GM18498 (cell line): ENCODE data around the gene VSTM2L.

Experiments used
- ATAC-seq: cut with Tn5 transposase; IDR thresholded peaks from one replicate; pipeline ENCODE4 v1.9.1; 2021; ENCODE audit warnings: mild to moderate bottlenecking, moderate library complexity; ENCODE audit not compliant: unreplicated experiment

Gene VSTM2L

DNA sequence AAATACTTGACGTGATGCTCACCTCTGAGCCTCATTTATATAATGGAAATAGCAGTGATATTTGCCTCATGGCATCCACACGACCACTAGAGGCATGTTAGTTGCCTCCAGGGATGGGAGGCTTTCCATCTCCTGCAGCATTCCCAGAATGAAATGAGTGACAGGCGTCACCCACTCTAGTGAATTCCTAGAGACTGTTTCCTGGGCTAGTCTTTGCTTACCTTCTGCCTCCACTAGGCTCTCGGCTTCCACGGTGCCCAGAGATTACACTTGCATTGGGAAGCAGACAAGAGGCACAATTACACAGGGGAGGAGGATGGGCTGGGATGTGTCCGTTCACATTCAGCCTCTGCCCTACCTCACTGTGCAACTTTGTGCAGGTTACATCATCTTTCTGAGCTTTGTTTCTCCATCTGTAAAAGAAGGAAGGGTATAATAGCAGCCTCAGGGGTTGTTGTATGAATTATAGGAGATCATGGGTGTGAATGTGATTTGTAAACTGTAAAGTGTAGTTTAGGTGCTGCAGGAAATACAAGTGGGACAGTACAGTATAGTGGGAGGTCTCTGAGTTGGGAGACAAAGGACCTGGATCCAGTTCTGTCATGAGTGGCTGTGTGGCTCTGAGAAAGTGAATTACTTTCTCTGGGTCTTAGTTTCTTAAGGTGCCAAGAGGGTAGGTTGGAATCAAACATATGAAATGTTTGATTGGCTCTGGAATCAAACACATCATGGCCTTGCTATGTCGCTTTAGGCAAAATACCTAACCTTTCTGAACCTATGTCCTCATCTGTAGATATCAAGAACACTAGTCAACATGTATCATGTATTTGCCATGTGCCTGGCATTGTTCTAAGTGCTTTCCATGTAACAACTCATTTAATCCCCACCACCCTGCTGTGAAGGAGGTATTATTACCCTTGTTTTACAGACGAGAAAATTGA lies 3.6 kb upstream of the VSTM2L start:
- ATAC-seq: no peak

DNA sequence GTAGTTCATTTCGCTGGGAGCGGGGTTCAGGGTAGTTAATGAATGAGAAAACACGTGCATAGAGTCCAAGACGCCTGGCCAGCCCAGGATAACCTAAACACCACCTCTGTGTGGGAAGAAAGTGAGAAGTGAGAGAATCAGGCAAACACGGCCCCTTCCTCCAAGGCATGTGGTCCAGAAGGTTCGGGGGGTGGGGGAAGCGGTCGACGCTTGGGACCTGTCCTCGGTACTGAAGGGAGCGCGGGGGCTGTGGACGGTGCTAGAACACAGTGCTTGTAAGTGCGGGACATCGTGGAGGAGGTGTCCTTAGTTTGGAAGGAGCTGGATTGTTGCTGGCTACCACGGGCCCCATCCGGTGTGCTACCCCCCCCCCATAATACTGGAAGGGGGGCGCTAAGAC lies 1.7 kb upstream of the VSTM2L start:
- ATAC-seq: no peak

DNA sequence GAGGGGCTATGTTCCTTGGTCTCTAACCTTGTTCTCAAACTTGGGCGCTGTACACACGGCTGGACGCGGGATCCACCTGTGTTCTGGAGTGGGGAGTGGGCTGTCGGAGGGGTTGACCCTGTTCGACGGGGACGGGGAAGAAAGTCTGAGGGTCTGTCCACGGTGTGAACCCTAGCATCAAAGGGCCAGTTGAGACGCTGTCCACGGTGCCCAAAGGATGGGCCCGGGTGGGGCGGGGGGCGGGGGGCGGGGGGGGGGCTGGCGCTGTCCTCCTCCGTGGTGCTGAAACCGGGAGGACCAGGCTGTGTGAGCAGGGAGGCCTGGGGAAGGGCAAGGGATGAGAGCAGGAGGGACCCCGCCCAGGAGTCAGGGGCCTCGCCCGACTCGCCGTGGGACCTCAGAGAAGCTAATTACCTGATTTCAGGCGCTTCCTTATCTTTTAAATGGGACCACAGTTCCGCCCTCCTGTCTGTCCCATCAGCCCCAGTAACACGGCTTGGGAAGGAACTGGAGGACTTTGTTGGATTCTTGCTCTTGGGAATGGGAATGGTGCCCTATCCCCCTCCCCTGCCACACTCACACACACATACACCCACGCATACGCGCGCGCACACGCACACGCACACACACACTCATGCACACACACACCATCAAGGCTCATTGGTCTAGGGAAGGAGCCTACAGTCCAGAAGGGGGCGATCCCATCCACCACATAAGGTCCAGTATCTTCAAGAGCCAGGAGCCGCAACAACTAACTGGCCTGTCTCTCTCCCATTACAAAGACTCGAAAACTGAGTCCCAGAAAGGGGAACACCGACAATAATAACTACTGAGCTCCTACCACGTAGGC lies 1.0 kb upstream of the VSTM2L start:
- peak; percentile 65 for ATAC-seq

DNA sequence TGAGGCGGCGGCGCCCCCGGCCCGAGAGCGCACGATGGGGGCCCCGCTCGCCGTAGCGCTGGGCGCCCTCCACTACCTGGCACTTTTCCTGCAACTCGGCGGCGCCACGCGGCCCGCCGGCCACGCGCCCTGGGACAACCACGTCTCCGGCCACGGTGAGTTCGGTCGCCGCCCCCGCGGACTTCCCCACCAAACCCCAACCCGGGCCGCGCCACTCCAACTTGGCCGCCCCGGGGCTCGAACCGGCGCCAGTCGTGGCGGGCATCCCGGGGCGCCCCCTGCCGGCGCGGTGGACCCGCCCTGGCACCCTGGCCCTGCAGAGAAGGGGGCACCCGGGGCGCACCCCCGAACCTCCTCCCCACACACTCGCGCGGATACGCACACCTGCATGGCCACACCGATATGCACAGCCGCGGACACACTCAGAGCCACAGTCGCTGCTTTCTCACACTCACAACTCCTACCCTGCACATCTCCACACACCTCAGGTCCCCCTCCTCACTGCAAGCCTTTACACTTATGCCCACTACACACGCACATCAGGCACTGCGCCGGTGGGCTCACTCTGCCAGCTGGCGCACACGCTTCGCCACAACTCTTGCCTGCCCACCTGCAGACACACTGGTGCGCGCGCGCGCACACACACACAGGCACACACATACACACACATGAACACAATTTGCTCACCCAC lies 535 bp downstream of the VSTM2L start:
- no peak for ATAC-seq

DNA sequence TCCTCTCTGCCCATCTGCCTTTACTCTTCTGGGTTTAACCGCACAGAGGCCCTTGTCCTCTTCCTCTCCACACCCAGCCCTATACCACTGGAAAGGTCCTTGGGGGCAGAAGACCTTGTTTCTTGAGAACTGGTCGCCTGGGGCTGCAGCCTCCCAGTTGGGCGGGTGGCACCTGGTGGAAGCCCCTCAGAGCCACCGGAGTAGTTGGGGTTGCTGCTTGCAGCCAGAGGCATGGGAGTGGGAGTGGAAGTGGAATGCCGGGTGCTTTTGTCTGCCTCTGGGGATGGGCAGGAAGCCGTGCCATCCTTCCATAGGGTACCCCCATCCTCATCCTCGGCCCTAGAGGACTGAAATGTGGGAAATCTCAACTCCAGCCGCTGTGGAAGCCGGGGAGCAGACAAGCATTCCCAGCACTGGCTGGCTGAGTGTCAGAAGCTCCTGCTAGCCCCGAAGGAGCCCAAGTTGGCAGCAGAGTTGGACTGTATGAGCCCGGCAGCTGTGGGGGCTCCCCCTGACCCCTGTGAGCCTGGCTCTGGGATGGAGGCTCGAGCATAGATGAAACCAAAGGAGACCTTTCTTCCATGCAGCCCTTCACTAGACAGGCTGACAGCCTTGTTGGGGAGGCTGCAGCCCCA lies 1.2 kb downstream of the VSTM2L start:
- no peak for ATAC-seq

DNA sequence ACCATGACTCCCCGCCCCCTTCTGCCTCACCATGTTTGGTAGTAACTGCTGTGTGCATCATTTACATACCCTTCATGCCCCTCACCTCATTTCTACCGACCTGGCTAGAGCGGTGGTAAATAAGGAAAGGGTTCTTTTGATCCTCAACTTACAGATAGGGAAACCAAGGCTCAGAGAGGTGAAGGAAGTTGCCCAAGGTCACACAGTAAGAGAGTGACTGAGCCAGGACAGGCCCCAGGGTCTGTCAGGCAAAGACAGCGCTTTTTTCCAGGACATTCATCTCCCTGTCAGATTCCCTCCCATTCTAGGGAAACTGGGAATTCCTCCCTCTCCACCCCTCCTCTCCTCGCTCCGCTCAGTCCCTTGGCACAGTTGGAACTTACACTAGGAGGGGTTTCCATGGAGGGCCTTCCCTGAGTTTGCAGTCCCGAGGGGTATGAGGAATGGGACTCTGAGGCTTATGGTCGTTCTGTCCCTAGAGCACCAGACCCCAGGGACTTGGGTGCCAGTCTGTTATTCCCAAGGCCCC lies 2.0 kb downstream of the VSTM2L start:
- ATAC-seq: no peak

DNA sequence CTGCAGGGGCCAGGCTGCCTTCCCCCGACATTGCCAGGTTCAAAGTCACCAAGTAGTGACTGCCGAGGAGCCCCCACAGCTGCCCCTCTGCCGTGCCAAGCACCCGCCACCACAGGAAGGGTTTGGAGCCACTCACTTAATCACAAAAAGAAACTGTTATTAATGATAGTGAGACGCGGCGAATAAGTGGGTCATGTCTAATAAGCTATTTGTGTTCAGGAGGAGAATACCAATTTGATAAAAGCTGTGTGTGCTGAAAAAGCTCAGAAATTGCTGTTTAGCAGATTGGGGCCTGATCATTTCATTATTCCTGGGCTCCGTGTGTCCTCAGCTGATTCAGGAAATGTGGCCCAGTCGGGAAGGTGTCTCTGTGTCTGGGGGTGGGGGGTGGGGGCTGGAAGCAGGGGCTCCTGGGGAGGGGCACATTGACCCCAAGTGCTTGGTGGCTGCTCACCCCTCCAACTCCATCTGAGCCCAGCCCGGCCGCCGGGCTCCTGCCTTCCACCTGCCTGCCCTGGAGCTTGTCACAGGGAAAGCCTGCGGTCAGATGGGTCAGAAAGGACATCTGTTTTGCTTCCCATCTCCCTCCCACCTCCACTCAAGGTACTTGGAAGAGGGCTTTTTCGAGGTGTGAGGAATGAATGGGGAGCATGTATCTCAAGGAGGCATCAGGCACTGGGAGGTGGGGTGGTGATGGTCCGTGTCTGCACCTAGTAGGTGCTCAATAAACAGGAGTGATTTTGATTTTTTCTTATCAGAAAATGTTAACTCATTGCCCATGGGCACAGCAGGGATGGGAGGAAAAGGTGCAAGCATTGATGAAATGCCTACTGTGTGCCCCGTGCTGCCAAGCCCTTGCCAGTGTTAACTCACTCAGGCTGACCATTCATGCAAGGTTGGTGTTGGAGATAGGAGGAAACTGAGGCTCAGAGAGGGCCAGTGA lies 3.0 kb downstream of the VSTM2L start:
- ATAC-seq: no peak

DNA sequence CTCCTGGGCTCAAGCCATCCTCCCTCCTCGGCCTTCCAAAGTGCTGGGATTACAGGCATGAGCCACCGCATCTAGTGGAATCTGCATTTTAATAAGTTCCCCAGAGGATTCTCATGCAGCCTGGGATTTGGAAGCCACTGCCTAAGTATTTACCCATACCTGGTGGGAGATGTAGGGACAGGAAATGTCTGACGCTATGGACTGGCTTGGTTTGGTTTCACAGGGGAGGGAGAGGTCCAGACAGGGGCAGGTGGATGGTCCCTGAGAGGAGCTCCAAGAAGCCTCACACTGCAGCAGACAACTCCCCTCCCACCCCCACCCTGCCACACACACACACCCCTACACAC lies 4.4 kb downstream of the VSTM2L start:
- ATAC-seq: no peak

DNA sequence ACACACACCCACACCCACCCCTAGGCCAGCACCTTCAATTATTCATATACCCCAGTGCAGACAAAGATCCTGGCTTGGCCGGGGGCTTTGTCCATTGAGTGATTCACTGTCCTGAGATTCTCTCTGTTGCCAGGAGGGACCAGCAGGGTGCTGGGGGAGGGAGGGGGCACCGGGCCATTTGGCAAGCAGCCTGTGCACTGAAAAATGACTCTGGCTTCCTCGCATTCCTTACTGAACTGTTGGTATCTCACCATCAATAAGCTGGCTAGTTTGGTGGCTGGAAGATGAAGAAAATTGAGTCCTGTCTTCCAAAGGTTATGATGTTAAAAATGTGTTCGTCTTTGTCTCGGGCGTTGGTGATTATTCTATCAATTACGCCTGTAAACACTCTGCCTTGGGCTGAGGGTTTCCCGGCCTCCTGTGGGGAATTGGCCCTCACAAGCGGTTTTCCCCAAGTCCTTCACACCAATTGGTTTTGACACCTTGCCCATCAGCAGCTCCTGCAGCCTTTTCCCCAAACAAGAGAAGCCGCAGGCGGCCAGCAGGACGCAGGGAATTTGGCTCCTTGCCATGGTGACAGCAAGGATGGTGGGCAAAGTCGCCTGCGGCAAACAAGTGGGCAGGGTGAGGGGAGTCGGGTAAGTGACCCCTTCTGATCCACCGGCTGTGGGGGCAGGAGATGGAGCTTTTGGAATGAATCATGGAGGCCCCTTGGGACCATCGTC lies 4.9 kb downstream of the VSTM2L start:
- ATAC-seq: no peak

DNA sequence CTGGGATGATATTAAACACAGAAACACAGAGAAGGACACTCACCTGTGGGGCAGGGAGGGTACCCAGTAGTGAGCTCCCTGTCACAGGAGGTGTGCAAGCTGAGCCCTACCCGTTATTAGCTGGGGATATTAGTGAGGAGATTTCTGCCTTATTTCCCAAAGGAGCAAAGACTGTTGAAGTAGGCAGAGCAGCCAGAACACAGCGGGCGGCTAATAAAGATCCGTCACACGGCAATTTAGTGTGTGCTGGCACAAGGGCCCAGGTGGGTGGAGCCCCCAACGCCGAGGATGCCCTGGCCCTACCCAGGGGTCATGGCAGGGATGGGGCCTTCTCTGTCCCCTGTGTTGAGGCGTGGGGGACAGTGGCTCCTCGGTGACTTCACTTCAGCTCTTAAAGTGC lies 8.3 kb downstream of the VSTM2L start:
- ATAC-seq: no peak

DNA sequence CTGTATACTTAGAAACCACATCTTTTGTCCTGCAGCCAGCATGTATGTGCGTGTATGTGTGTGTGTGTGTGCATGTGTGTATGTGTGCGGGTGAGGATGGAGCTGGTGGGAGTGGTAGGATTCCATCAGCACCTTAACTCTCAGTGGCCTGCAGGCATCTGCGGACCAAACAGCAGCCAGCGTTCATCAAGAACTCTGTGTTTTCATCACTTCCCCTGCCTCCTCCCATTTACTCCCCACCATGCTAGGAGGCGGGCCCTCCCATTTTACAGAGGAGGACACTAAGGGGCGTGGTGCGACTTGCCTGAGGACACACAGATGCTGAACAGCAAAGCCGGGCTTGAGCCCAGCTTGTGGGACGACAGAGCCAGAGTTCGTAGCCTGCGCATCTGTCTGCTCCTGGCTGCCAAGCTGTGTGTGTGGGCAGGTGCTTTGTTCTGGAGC lies 8.9 kb downstream of the VSTM2L start:
- no peak for ATAC-seq

DNA sequence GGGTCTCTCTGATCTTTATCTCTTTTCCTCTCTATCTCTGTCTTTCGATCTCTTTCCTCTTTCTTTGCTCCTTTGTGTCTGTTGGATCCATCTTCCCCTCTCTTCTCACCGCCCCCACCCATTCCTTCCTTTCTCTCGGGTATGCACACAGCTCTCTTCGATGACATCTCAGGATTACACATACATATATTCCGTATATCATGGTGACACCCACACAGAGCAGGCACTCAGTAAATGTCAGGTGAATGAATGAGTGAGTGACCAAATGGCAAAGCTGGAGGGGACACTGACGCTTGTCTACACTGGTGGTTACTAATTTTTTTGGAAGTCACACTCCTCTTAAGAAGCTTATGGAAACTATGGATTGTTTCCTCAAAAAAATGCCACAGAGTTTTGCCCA lies 9.9 kb downstream of the VSTM2L start:
- no peak for ATAC-seq

DNA sequence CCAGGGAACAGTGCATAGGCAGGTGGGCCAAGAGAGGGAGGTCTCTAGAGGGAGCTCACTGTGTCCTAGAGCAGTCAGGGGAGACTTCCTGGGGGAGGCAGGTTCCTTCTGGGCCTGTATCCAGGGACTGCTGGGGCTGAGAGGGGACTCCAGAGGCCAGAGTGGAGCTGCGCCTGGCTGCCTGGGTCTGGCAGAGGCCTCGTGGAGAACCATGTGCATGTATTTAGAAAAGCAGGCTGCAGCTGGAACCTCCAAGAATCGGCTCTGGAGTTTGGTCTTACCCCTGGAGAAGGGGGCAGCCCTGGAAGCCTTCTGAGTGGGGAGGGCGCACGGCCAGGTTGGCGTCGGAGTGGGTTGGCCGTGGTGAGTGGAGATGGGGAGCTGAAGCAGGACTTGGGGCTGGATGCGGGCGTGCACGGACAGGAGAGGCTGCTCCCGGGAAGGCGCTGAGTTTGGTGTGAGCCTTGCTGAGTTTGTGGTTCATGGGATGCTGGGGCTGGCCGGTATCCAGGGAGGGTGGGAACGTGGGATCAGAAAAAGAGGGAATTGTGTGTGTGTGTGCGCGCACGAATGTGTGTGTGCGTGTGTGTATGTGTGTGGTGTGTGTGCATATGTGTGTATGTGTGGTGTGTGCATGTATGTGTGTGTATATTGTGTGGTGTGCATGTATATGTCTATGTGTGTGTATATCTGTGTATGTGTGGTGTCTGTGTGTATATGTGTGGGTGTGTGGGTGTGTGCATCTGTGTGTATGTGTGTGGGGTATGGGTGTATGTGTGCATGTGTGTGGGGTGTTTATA lies 10.8 kb downstream of the VSTM2L start:
- ATAC-seq: no peak

DNA sequence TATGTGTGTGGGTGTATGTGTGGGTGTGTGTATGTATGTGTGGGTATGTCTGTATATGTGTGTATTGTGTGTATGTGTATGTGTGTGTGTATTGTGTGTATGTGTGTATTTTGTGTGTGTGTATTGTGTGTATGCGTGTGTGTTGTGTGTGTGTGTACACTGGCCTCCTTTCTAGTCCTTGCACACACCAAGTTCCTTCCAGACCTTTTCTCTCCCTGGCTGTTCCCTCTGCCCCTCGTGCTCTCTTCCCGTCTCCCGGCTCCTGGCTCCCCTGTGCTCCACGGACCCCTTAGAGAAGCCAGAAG lies 11.4 kb downstream of the VSTM2L start:
- no peak for ATAC-seq

DNA sequence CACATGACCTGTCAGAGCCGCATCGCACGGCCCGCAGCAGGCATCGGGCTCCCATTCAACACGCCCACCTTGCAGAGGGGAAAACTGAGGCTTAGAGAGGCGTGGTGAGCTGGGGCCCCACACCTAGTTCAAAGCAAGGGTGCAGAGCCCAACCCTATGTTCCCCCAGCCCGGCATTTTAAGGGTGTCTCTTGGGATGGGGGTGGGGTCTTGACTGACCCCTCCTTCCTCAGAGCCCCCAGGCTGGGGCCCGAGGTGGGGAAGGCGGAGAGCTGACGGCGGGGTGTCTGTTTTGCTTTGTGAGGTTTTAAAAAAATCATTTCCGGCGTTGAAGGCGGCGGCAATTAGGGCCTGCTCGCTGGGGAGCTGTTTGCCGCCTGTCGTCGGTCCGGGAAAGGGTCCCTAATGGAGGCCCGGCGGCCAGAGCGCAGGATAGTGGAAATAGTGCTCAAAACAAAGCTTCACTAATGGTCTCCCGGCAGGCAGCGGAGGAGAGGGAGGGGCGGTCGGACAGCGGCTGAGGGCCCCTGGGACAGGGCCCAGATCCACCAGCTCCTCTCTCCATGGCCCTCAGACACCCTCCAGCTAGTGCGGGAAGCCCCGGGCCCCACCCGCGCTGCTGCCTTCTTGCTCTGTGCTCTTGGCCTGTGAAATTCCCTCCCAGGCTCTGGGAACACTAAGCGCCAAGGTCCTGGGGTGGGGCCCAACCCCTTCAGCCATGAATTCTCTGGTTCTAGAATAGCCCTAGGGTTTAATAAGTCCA lies 11.9 kb downstream of the VSTM2L start:
- ATAC-seq: no peak

DNA sequence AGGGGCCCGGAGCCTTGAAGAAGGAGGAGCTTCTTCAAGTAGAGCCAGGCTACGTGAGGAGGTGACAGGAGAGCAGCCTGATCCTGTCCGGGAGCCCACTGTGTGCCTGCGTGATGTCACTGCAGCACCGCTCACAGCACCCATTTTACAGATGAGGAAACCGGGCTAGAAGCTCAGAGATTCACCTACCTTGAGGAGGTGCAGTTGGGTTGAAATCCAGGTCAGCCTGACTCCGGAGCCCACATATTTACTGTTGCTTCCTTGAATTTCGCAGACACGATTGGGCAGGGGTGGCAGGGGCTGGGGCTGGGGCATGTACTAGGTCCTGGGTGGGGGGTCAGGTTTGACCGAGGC lies 12.5 kb downstream of the VSTM2L start:
- no peak for ATAC-seq

DNA sequence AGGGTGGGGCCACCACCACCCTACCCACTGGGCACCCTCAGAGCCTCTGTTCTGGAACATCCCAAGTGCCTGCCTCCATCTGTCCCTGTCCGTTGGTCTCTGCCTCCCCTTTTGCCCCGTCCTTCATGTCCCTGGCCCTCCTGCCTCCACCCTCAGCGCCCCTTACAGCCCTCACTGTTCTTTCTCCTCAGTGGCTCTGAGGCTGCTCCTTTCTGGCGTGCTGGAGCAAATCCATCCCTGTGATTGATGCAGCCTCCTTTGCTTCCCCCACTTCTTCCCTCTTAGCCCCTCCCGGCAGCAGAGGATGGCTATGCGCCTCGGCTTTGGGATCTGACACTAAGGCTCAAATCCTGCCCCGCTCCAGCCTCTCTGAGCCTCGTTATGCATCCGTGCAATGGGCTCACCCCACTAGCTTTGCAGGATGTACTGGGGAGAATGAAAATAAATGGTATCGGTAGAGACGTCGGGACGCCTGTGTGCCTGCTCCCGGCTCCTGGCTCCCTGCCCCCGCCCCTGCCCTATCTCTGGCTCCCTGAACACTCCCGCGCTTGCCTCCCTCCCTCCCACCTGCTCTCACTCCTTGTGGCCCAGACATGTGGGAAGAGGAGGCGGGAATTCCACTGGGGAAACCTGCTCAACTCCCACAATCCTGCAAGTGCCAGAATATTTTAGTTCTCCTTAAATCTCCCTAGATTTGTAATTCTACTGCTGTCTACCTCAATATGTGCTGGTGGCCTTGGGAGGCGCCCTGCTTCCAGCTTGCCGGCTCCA lies 13.1 kb downstream of the VSTM2L start:
- no peak for ATAC-seq
